Activated T-helper 1 cell treated with Interleukin-2 at 50 U/mL for 16 hours (primary cell): Measurements from ENCODE around the gene SHQ1.

Experiments used
- DNase-seq: peaks from one replicate; pipeline ENCODE4 v3.0.0-alpha.2; 2020; ENCODE audit warnings: low read depth

Gene SHQ1

GRCh38 chr3:72848703-72849081, 447 bp upstream of the SHQ1 start:
- no peak for DNase-seq

GRCh38 chr3:72847282-72847681, 963 bp downstream of the SHQ1 start:
- DNase-seq = no peak

- no peak for DNase-seq
These were observed 2.1 kb downstream of the SHQ1 start for GRCh38 chr3:72846166-72846565.

- no peak for DNase-seq
These were observed 3.7 kb downstream of the SHQ1 start for GRCh38 chr3:72844436-72844993.

- DNase-seq = no peak
These were observed 9.2 kb downstream of the SHQ1 start for GRCh38 chr3:72839057-72839456.

- no peak for DNase-seq
These were observed 11.3 kb downstream of the SHQ1 start for GRCh38 chr3:72836923-72837322.

GRCh38 chr3:72836416-72836815, 11.8 kb downstream of the SHQ1 start:
- DNase-seq = no peak

GRCh38 chr3:72830452-72831223, 17.6 kb downstream of the SHQ1 start:
- DNase-seq = no peak

- no peak for DNase-seq
These were observed 18.5 kb downstream of the SHQ1 start for GRCh38 chr3:72829701-72830100.

- no peak for DNase-seq
These were observed 27.0 kb downstream of the SHQ1 start for GRCh38 chr3:72821161-72821781.

- no peak for DNase-seq
These were observed 27.8 kb downstream of the SHQ1 start for GRCh38 chr3:72820415-72820814.

- DNase-seq = no peak
These were observed 29.3 kb downstream of the SHQ1 start for GRCh38 chr3:72818905-72819304.

- DNase-seq = no peak
These were observed 30.0 kb downstream of the SHQ1 start for GRCh38 chr3:72818092-72818773.

- no peak for DNase-seq
These were observed 31.3 kb downstream of the SHQ1 start for GRCh38 chr3:72816862-72817355.

- DNase-seq = no peak
These were observed 33.9 kb downstream of the SHQ1 start for GRCh38 chr3:72814308-72814707.

GRCh38 chr3:72812201-72812600, 36.0 kb downstream of the SHQ1 start:
- DNase-seq = no peak

- DNase-seq = no peak
These were observed 36.7 kb downstream of the SHQ1 start for GRCh38 chr3:72811571-72811970.

- DNase-seq = no peak
These were observed 37.4 kb downstream of the SHQ1 start for GRCh38 chr3:72810659-72811434.

- no peak for DNase-seq
These were observed 38.2 kb downstream of the SHQ1 start for GRCh38 chr3:72810063-72810462.

GRCh38 chr3:72804361-72804760, 43.9 kb downstream of the SHQ1 start:
- no peak for DNase-seq

GRCh38 chr3:72803573-72803972, 44.7 kb downstream of the SHQ1 start:
- DNase-seq = no peak

- no peak for DNase-seq
These were observed 46.2 kb downstream of the SHQ1 start for GRCh38 chr3:72802001-72802400.
